H1 (cell line): Measurements from ENCODE around the gene MMS19. TPM values are rescaled to one million over a fixed set of nuclear protein-coding genes. Genes with fewer than 3 reads are reported as not detected.

Source experiments
- POU5F1 ChIP-seq: IDR thresholded peaks from 2 replicates; pipeline ENCODE4 v1.6.1; 2011; ENCODE audit warnings: low read depth, mild to moderate bottlenecking, low read length, moderate library complexity
- polyA plus RNA-seq, 7 experiments: library from polyadenylated mRNA; depleted of rRNA in 3 of 7; stranded (reverse) in 5 of 7; unstranded in 2 of 7; fragments of >200 nt in 5 of 7; fragments of 200-250 nt in 2 of 7; gene quantifications; 1 replicate in 5 of 7; 2 replicates in 1 of 7; 4 replicates in 1 of 7; pipeline versions ENCODE4 v1.2.1 to v1.2.3, GENCODE V29; 2011 to 2013; ENCODE audit warnings: missing spikeins in 2 of 7, mixed read lengths in 2 of 7
- total RNA-seq: library from RNA; stranded (reverse); fragmentation: NEBNext Ultra II Directional; extraction: Animal tissue kit (Norgen Biotek cat#: 25700); gene quantifications from 2 replicates; pipeline ENCODE4 v1.2.1, GENCODE V29; 2021
- TF ChIP-seq, protein P1 (sequence below): fragments of 300-600 bp; sonication (generic); IDR thresholded peaks from 2 replicates; pipeline ENCODE4 v1.7.1; 2012; ENCODE audit warnings: low read length, moderate library complexity, mild to moderate bottlenecking, inconsistent platforms; ENCODE audit not compliant: insufficient replicate concordance
- TF ChIP-seq, protein P2 (sequence below): IDR thresholded peaks from 2 replicates; pipeline ENCODE4 v1.6.1; 2012; ENCODE audit warnings: low read length, inconsistent platforms
- TF ChIP-seq, protein P3 (sequence below): IDR thresholded peaks from 2 replicates; pipeline ENCODE4 v1.6.1; 2012; ENCODE audit warnings: inconsistent platforms

MMS19 gene
- total and polyA plus RNA-seq, 2 of the 8 experiments (the other 6 are each of a cell fraction or from before 2014, with no cell fraction given), result 130 to 221 TPM

DNA sequence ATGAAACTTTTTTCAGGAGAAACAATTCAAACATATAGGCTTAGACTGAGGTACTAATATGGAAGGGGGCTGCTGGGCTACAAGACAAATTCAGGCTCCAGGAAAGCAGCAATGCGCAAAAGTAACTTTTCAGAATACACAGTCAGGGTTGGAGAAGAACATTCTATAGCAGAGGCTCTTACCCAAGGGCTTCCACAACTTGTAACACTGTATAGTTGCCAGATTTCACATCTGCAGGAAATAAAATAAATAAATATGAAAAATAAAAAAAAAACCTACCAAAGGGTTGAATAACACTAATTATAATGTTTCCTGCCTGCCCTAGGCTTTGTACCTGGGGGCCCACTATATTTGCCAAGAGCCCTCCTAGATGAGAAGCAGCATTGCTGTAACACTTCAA is 14.3 kb downstream of the MMS19 start (continued):
- TF ChIP-seq, protein P1, sequence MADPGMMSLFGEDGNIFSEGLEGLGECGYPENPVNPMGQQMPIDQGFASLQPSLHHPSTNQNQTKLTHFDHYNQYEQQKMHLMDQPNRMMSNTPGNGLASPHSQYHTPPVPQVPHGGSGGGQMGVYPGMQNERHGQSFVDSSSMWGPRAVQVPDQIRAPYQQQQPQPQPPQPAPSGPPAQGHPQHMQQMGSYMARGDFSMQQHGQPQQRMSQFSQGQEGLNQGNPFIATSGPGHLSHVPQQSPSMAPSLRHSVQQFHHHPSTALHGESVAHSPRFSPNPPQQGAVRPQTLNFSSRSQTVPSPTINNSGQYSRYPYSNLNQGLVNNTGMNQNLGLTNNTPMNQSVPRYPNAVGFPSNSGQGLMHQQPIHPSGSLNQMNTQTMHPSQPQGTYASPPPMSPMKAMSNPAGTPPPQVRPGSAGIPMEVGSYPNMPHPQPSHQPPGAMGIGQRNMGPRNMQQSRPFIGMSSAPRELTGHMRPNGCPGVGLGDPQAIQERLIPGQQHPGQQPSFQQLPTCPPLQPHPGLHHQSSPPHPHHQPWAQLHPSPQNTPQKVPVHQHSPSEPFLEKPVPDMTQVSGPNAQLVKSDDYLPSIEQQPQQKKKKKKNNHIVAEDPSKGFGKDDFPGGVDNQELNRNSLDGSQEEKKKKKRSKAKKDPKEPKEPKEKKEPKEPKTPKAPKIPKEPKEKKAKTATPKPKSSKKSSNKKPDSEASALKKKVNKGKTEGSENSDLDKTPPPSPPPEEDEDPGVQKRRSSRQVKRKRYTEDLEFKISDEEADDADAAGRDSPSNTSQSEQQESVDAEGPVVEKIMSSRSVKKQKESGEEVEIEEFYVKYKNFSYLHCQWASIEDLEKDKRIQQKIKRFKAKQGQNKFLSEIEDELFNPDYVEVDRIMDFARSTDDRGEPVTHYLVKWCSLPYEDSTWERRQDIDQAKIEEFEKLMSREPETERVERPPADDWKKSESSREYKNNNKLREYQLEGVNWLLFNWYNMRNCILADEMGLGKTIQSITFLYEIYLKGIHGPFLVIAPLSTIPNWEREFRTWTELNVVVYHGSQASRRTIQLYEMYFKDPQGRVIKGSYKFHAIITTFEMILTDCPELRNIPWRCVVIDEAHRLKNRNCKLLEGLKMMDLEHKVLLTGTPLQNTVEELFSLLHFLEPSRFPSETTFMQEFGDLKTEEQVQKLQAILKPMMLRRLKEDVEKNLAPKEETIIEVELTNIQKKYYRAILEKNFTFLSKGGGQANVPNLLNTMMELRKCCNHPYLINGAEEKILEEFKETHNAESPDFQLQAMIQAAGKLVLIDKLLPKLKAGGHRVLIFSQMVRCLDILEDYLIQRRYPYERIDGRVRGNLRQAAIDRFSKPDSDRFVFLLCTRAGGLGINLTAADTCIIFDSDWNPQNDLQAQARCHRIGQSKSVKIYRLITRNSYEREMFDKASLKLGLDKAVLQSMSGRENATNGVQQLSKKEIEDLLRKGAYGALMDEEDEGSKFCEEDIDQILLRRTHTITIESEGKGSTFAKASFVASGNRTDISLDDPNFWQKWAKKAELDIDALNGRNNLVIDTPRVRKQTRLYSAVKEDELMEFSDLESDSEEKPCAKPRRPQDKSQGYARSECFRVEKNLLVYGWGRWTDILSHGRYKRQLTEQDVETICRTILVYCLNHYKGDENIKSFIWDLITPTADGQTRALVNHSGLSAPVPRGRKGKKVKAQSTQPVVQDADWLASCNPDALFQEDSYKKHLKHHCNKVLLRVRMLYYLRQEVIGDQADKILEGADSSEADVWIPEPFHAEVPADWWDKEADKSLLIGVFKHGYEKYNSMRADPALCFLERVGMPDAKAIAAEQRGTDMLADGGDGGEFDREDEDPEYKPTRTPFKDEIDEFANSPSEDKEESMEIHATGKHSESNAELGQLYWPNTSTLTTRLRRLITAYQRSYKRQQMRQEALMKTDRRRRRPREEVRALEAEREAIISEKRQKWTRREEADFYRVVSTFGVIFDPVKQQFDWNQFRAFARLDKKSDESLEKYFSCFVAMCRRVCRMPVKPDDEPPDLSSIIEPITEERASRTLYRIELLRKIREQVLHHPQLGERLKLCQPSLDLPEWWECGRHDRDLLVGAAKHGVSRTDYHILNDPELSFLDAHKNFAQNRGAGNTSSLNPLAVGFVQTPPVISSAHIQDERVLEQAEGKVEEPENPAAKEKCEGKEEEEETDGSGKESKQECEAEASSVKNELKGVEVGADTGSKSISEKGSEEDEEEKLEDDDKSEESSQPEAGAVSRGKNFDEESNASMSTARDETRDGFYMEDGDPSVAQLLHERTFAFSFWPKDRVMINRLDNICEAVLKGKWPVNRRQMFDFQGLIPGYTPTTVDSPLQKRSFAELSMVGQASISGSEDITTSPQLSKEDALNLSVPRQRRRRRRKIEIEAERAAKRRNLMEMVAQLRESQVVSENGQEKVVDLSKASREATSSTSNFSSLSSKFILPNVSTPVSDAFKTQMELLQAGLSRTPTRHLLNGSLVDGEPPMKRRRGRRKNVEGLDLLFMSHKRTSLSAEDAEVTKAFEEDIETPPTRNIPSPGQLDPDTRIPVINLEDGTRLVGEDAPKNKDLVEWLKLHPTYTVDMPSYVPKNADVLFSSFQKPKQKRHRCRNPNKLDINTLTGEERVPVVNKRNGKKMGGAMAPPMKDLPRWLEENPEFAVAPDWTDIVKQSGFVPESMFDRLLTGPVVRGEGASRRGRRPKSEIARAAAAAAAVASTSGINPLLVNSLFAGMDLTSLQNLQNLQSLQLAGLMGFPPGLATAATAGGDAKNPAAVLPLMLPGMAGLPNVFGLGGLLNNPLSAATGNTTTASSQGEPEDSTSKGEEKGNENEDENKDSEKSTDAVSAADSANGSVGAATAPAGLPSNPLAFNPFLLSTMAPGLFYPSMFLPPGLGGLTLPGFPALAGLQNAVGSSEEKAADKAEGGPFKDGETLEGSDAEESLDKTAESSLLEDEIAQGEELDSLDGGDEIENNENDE, result no peak
- TF ChIP-seq, protein P2, sequence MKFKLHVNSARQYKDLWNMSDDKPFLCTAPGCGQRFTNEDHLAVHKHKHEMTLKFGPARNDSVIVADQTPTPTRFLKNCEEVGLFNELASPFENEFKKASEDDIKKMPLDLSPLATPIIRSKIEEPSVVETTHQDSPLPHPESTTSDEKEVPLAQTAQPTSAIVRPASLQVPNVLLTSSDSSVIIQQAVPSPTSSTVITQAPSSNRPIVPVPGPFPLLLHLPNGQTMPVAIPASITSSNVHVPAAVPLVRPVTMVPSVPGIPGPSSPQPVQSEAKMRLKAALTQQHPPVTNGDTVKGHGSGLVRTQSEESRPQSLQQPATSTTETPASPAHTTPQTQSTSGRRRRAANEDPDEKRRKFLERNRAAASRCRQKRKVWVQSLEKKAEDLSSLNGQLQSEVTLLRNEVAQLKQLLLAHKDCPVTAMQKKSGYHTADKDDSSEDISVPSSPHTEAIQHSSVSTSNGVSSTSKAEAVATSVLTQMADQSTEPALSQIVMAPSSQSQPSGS, result no peak
- TF ChIP-seq POU5F1, result no peak
- TF ChIP-seq, protein P3, sequence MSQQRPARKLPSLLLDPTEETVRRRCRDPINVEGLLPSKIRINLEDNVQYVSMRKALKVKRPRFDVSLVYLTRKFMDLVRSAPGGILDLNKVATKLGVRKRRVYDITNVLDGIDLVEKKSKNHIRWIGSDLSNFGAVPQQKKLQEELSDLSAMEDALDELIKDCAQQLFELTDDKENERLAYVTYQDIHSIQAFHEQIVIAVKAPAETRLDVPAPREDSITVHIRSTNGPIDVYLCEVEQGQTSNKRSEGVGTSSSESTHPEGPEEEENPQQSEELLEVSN, result no peak
